COLO668 (cell line): Measurements from ENCODE around the gene PDE11A.
"Not testable (repeated sequence)": the region's sequence is repeated elsewhere in the genome, so short reads cannot be mapped to it uniquely, and the experiment has no call there.

Source experiments
- DNase-seq: peaks from one replicate; lab custom pipeline; 2025; ENCODE audit not compliant: unreplicated experiment; lab: John Stamatoyannopoulos, UW

Gene PDE11A

GRCh38 chr2:178009813-178010212, 62.8 kb downstream of the PDE11A start:
- DNase-seq: no peak

- DNase-seq: peak; percentile 48
These were observed 63.8 kb downstream of the PDE11A start for GRCh38 chr2:178008636-178009289.

- DNase-seq: no peak
These were observed 65.9 kb downstream of the PDE11A start for GRCh38 chr2:178006710-178007109.

- no peak for DNase-seq
These were observed 66.8 kb downstream of the PDE11A start for GRCh38 chr2:178005756-178006155.

DNA sequence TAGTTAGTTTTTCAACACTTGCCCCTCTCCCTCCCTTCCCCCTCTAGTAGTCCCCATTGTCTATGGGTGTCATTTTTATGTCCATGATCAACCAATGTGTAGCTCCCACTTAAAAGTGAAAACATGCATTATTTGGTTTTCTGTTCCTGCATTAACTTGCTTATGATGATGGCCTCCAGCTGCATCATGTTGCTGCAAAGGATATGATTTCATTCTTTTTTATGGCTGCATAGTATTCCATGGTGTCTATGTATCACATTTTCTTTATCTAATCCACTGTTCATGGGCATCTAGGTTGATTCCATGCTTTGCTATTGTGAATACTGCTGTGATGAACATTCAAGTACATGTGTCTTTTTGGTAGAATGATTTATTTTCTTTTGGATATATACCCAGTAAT, 70.5 kb downstream of the PDE11A start:
- no peak for DNase-seq

DNA sequence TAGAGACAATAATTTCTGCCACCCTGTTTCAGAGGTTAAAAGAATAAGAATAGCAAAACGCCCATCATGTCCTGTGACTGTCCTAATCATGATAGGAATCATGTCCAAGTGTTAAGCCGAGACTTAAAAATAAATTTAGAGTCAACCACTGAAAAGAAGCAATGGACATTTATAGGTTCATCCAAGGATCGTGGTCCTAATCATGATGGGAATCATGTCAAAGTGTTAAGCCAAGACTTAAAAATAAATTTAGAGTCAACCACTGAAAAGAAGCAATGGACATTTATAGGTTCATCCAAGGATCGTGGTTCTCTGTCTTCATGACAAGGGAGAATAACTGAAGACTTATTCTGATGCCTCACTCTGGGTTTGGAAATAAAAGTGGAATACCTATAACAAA, 73.6 kb downstream of the PDE11A start:
- DNase-seq: no peak

- no peak for DNase-seq
These were observed 74.6 kb downstream of the PDE11A start for GRCh38 chr2:177998006-177998405.

GRCh38 chr2:177992992-177993391, 79.6 kb downstream of the PDE11A start:
- DNase-seq: no peak

DNA sequence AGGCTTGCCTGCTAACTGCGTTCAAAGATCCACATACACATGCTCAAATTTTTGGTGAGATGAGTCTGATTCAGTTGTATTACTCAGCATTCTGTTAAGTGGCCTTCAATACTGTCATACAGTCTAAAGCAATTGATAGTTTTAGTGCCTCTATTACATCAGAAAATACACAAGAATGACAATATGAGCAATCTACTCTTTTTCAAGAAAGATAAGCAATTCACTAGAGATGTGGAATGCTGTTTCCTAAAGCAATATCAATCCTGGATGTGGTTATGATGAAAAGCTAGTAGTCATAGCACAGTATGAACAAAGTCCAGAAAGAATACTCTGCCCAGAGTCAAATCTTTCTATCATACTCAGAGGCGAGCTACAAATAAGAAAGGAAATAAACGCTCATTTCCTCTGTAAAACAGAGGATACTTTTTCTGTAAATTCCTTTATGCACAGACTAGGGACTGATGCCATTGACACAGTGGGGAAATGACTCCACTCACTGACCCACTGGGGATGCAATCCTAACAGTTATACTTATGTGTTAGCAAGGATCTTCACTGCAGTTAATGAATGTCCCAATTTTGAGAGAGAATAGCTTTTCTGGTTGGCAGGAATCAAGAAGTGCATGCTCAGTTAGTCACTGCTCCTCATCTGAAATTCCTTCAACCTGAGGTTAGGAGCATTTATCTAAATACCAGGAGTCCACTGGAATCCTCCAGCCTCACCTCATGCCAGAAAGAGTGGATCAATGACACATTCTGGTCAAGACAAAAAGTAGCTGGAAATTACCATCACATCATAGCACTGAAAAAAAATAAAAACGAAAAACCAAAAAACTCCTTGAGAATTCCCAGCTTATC, 83.3 kb downstream of the PDE11A start:
- no peak for DNase-seq

GRCh38 chr2:177984749-177985148, 87.8 kb downstream of the PDE11A start:
- DNase-seq: peak; percentile 9

GRCh38 chr2:177983183-177983788, 89.3 kb downstream of the PDE11A start:
- DNase-seq: peak; percentile 44

DNA sequence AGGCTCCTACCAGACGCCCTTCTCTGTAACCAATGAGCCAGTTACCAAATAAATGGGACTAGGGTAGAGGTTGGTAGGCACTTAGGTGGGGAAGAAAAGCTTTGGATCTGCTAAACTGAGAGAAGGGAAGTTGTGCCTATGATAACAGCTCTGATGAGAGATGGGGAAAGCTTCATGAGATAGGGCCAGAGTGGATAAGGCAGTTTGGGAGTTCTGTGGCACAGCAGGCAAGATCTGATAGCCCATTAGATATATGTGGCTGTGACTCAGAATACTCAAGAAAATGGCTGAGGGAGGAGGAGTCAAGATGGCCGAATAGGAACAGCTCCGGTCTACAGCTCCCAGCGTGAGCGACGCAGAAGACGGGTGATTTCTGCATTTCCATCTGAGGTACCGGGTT, 99.8 kb downstream of the PDE11A start:
- DNase-seq: no peak

GRCh38 chr2:177972123-177972522, 100.5 kb downstream of the PDE11A start:
- no peak for DNase-seq

GRCh38 chr2:177970670-177971454, 101.7 kb downstream of the PDE11A start:
- no peak for DNase-seq

DNA sequence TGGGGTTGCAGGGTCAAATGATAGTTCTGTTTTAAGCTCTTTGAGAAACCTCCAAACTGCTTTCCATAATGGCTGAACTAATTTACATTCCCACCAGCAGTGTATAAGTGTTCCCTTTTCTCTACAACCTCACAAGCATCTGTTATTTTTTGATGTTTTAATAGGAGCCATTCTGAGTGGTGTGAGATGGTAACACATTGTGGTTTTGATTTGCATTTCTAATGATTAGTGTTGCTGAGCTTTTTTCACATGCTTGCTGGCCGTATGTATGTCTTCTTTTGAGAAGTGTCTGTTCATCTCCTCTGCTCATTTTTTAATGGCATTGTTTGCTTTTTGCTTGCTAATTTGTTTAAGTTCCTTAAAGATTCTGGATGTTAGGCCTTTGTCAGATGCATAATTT, 107.7 kb downstream of the PDE11A start:
- no peak for DNase-seq

- no peak for DNase-seq
These were observed 120.4 kb downstream of the PDE11A start for GRCh38 chr2:177952151-177952550.

- DNase-seq: not testable (repeated sequence)
These were observed 125.0 kb downstream of the PDE11A start for GRCh38 chr2:177947598-177947997.

DNA sequence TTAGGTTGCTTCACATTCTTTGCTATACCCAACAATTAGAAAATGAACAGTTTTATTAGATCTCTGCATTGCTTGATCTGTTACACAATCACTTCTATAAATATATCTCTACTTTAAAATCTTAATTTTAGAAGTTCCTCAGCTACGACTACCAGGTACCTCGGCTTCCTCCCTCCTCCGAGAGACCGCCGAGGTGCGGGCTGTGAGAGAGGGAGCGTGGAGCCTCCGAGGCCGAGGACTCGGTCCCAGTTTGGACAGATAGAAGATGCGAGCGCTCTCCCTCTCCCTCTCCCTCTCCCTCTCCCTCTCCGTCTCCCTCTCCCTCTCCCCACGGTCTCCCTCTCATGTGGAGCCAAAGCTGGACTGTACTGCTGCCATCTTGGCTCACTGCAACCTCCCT, 128.0 kb downstream of the PDE11A start:
- not testable (repeated sequence) for DNase-seq

DNA sequence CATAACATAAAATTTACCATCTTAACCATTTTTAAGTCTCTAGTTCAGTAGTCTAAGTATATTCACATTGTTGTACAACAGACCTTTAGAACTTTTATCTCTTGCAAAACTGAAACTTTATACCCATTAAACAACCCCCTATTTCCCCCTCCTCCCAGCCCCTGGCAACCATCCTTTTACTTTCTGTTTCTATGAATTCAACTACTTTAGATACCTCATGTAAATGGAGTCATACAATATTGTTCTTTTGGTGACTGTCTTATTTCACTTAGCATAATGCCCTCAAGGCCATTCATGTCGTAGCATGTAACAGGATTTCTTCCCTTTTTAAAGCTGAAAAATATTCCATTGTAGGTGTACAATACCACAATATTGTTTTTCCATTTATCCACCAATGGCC, 129.8 kb downstream of the PDE11A start:
- DNase-seq: no peak

- no peak for DNase-seq
These were observed 133.4 kb downstream of the PDE11A start for GRCh38 chr2:177939211-177939610.

GRCh38 chr2:177930916-177931315, 141.7 kb downstream of the PDE11A start:
- no peak for DNase-seq
